Pancreas (tissue), 10 donors: Measurements from ENCODE around the gene ANO7. TPM values are rescaled to one million over a fixed set of nuclear protein-coding genes. Genes with fewer than 3 reads are reported as not detected.

ENCODE experiments used
- ATAC-seq, 4 donors: fragments of 200-7000 bp; cut with Tn5 transposase; one replicate each; pipeline versions ENCODE4 v1.8.0 to v1.9.1; 2020; ENCODE audit warnings: mild to moderate bottlenecking in 4 of 4, moderate library complexity in 4 of 4
- DNase-seq, 6 donors: peaks; one replicate each; pipeline ENCODE4 v3.0.0-alpha.2; 2020
- FAIRE-seq: peaks from 2 replicates; lab custom pipeline; 2012; peaks lifted over from hg19 to GRCh38; lab: Jason Lieb, UNC
- H3K27ac ChIP-seq, 4 donors: fragments of 200-600 bp; sonication (generic); 1 replicate in 3 of 4; 2 replicates in 1 of 4; pipeline versions ENCODE4 v1.5.0 to v1.8.0; 2020
- H3K27me3 ChIP-seq, 4 donors: fragments of 200-600 bp; one replicate each; pipeline ENCODE4 v1.8.0; 2021
- H3K36me3 ChIP-seq, 3 donors: fragments of 200-600 bp; sonication (generic) in 1 of 3; one replicate each; pipeline versions ENCODE4 v1.5.0 to v1.8.0; 2020 to 2021
- H3K4me1 ChIP-seq, 3 donors: fragments of 200-600 bp; one replicate each; pipeline ENCODE4 v1.8.0; 2021
- H3K4me3 ChIP-seq, 4 donors: fragments of 200-600 bp; sonication (generic) in 2 of 4; one replicate each; pipeline versions ENCODE4 v1.5.0 to v1.8.0; 2020 to 2021
- H3K9me3 ChIP-seq, 4 donors: fragments of 200-600 bp; one replicate each; pipeline ENCODE4 v1.8.0; 2021
- WGBS, 2 donors: extraction: QIAGEN DNeasy Blood & Tissue Kit; methylation state at CpG; one replicate each; pipeline ENCODE4 v1.1.7; 2013; 5-methylcytosine and 5-hydroxymethylcytosine counted together
- intact Hi-C, 3 donors: fragments of 100-400 bp; cut with DNase I; formaldehyde crosslinking; loops; one replicate each; pipeline versions ENCODE4 v1.11.1 to v1.14.2; 2022
- polyA plus RNA-seq, 2 donors: library from polyadenylated mRNA; stranded (reverse); fragments of 200-250 nt; gene quantifications; one replicate each; pipeline ENCODE4 v1.2.3, GENCODE V29; 2013
- total RNA-seq, 6 donors: library from RNA; stranded (reverse); fragmentation: NEBNext Ultra II Directional in 4 of 6; extraction: Animal tissue kit (Norgen Biotek cat#: 25700) in 4 of 6; gene quantifications; one replicate each; pipeline versions ENCODE4 v1.2.1 to v1.2.4, GENCODE V29; 2021 to 2023
- TF ChIP-seq, protein P1 (sequence below), 4 donors: fragments of 200-600 bp; sonication (generic) in 3 of 4; IDR thresholded peaks; one replicate each; pipeline versions ENCODE4 v1.5.0 to v1.8.0; 2021; ENCODE audit warnings: antibody characterized with exemption in 4 of 4
- donor health status: healthy with polysubstance abuse.
- donor health status: DM: no; HTN: no; CAD: no; lungs with moderate emphysema.
- donor health status: DM: no; HTN: no; CAD: no.
- donor health status: control.
- donor health status: control.
- donor health status: Bipolar disorder and iron deficiency.
- donor health status: DM: yes; HTN: yes; CAD: no.
- donor health status: DM: no; HTN: no; CAD: no.
- donor health status: DM: no; HTN: no; CAD: no.
- donor health status: DM: yes; HTN: yes; CAD: no.

The ANO7 gene
- total and polyA plus RNA-seq, 8 donors: 0.66 to 1.8 (median 1.1) TPM

DNA sequence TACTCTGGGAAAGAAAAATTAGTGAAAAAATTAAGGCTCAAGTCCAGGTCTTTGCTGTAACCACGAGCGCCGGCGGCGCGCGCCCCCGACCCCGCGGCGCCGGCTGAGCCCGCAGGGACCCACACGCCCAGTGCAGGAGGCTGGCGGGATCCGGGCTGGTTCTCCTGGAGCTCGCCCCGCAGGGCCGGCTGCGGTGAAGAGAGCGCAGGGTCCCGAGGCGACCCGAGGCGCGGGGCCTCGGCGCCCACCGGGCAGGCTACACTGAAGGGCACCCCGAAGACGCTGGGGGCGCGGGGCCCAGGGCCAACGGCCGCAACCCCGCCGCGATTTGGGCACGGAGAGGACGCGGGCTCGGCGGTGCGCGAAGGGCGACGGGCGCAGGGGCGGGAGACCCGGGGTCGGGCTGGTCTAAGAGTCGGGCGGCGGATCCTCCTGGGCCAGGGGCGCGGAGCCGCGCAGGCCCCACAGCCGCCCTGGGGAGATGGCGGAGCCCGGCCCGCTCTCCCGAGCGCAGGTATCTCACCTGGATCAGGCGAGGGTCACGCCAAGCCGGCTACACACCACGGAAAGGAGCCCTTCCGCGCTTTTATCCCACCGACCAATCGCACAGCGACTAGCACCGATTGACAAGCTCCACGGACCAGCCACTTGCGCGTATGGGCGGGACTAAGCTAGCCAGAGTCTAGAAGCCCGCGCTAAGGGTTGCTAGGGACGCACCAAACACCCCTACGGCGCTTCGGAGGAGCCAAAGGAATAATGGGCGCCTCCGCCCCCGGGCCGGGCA is 39.4 kb upstream of the ANO7 start, which contains the start of gene PASK:
TSS of gene PASK (minus strand) at position 582 of the 784 bp plus-strand sequence. CDS start 6,440 bp downstream, outside the sequence.
- ATAC-seq: peak; percentile 91 to 97 (median 93)
- no peak for FAIRE-seq
- no peaks in the 10 kb centered on the region for H3K36me3 ChIP-seq
- intact Hi-C loops: no loop called here
- H3K4me1 ChIP-seq: peaks cover 0 to 14% (median 12%) of the 10 kb centered on the region in 3 donors
- peak within 1 kb of the TSS; percentile 46 to 72 (median 62) for H3K27ac ChIP-seq
- TF ChIP-seq, protein P1, sequence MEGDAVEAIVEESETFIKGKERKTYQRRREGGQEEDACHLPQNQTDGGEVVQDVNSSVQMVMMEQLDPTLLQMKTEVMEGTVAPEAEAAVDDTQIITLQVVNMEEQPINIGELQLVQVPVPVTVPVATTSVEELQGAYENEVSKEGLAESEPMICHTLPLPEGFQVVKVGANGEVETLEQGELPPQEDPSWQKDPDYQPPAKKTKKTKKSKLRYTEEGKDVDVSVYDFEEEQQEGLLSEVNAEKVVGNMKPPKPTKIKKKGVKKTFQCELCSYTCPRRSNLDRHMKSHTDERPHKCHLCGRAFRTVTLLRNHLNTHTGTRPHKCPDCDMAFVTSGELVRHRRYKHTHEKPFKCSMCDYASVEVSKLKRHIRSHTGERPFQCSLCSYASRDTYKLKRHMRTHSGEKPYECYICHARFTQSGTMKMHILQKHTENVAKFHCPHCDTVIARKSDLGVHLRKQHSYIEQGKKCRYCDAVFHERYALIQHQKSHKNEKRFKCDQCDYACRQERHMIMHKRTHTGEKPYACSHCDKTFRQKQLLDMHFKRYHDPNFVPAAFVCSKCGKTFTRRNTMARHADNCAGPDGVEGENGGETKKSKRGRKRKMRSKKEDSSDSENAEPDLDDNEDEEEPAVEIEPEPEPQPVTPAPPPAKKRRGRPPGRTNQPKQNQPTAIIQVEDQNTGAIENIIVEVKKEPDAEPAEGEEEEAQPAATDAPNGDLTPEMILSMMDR (IDR thresholded peaks at IDR 0.05): no peak
- H3K27me3 ChIP-seq: no peaks in the 10 kb centered on the region
- peak within 1 kb of the TSS; percentile 80 to 97 (median 94) for H3K4me3 ChIP-seq
- WGBS, 2 donors: 0% methylated on average over 74 to 88 of the region's 88 CpGs
- H3K9me3 ChIP-seq: no peaks in the 10 kb centered on the region
- DNase-seq: peak; percentile 89 to 98 (median 96)

DNA sequence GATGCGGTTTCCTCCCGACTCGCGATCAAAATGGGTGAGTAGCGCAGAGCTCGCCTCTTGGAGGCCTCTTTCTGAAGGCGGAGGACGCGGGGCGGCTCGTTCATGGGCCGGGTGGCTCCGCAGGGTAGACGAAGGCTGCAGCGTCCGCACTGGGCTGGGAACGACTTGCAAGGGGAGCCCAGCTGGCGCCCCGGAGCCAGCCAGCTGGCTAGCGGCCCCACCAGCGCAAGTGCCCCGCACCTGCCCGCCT is 38.9 kb upstream of the ANO7 start:
- Histone ChIP-seq H3K4me3 (peak overlapping the region; percentile 80 to 97 (median 94)), H3K4me1 (peaks cover 0 to 14% (median 12%) of the 10 kb centered on the region in 3 donors), H3K36me3 (no peaks in the 10 kb centered on the region), H3K27ac (peak overlapping the region; percentile 46 to 72 (median 62)), H3K9me3 (no peaks in the 10 kb centered on the region), H3K27me3 (no peaks in the 10 kb centered on the region)
- FAIRE-seq: no peak
- peak in 1 of 4 donors; percentile 34 for ATAC-seq
- TF ChIP-seq, protein P1 (IDR thresholded peaks at IDR 0.05): no peak
- DNase-seq: no peak
- intact Hi-C loops: no loop called here
- WGBS, 2 donors: 0 to 1% methylated on average over 23 of the region's 23 CpGs

DNA sequence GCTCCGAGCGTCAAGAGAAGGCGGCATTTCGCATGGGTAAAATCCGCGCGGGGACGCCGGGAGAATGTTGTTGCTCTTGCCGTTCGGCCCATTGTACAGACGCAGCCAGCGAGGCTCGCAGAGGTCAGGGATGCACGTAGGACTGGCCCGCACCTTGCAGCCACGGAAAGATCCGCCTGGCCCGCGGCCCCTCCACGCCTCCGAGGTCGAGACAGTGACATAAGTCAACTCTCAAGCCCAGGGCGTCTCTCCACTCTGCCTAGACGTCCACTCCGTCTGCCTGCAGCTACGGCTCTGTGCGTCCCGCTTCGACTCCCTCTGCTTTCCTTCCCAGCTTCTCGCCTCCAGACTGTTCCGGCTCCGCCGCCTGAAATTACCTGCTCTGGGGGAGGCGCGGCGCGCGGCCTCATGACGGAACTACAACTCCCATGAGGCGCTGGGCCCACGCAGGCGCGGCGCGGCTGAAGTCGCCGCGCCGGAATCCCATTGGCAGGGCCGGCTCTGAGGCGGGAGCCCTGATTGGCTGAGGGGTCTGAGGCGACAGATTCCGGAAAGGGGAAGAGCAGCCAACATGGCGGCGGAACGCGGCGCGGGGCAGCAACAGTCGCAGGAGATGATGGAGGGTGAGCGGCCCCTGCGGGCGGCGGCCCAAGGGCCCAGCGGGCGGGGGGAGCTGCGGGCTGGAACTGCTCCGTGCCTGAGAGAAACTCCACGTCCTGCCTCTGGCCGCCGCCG is 38.4 kb upstream of the ANO7 start, which contains the start of gene PPP1R7:
TSS of gene PPP1R7 (plus strand) at position 543 of the 735 bp plus-strand sequence. CDS start at position 572, 29 bp downstream.
- Histone ChIP-seq H3K27ac (peak within 1 kb of the TSS; percentile 46 to 72 (median 62)), H3K27me3 (no peaks in the 10 kb centered on the region), H3K4me1 (peaks cover 0 to 14% (median 12%) of the 10 kb centered on the region in 3 donors), H3K4me3 (peak within 1 kb of the TSS; percentile 80 to 97 (median 94)), H3K36me3 (no peaks in the 10 kb centered on the region), H3K9me3 (no peaks in the 10 kb centered on the region)
- intact Hi-C loops: no loop called here
- peak; percentile 90 to 97 (median 93) for ATAC-seq
- WGBS, 2 donors: 0% methylated on average over 64 to 73 of the region's 73 CpGs
- peak; percentile 56 for FAIRE-seq
- DNase-seq: peak; percentile 94 to 98 (median 96)
- TF ChIP-seq, protein P1 (IDR thresholded peaks at IDR 0.05): no peak

DNA sequence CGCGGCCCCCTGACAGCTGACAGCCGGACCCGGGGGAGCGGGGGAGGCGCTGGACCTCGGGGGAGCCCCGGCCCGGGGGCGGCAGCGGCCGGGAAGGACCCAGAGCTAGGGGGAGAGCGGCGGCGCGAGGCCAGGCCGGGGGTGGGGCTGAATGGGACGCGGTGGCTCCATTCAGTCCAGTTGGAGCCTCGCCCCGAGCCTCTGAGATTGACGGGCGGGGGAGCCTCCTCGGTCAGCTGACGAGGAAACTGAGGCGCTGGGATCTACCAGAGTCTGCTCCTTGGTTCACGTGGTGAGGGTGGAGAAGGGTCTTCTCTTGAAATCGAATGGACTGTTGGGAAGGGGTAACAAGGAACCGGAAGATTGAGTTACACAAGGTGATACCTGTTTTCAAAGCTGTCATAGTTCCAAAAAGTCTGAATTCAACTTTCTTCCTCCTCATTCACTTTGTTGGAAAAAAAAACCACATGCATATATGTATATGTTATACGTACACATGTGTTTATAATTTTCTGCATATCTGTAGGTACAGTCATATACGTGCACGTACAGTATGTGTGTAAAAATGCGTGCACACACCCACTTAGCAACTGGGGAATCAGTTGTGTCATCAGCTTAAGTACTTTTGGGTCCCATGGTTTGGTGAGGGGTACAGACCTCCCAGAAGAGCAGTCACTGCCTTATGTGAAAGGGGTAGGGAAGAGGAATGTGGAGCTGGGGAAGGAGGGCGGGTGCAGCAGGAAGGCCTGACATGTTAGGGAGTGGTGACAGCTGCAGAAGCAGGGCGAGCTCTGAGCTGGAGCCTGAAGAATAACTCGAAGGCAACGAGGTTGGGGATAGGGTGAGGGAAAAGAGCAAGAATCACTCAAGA is 37.6 kb upstream of the ANO7 start:
- ATAC-seq (peak in 1 of 4 donors; percentile 1), DNase-seq (no peak), FAIRE-seq (no peak)
- intact Hi-C loops: no loop called here
- no peaks in the 10 kb centered on the region for H3K36me3 ChIP-seq
- no peaks in the 10 kb centered on the region for H3K9me3 ChIP-seq
- 4 to 5% methylated on average over 25 to 37 of the region's 37 CpGs for WGBS, 2 donors
- TF ChIP-seq, protein P1 (IDR thresholded peaks at IDR 0.05): no peak
- no peaks in the 10 kb centered on the region for H3K27me3 ChIP-seq
- peaks cover 0 to 14% (median 12%) of the 10 kb centered on the region in 3 donors for H3K4me1 ChIP-seq
- H3K27ac ChIP-seq: peak overlapping the region; percentile 46 to 66 (median 59)
- H3K4me3 ChIP-seq: peak overlapping the region; percentile 80 to 97 (median 94)
